ENCODE results near the gene KRTAP4-12.
"Not testable (repeated sequence)": the region's sequence is repeated elsewhere in the genome, so short reads cannot be mapped to it uniquely, and the experiment has no call there.

The KRTAP4-12 gene

DNA sequence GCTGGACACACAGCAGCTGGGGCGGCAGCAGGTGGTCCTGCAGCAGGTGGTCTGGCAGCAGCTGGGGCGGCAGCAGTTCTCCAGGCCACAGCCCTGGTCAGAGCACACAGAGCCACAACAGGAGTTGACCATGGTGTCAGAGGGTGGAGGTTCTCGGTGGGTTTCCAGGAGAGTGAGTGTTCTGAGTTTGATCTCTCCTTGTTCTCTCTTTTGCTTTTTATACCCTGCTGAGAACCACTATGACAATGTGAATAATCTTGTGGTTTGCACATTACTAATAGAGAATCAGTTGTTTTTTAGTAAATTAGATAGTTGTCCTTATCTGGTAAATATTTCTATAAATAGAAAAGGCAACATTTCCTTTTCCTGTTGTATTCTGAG is at the start of gene KRTAP4-12:
KRTAP4-12 (minus strand) TSS at position 192 of the 381 bp plus-strand sequence; CDS start at position 132, 60 bp downstream.
- DNase-seq = not testable (repeated sequence)

DNA sequence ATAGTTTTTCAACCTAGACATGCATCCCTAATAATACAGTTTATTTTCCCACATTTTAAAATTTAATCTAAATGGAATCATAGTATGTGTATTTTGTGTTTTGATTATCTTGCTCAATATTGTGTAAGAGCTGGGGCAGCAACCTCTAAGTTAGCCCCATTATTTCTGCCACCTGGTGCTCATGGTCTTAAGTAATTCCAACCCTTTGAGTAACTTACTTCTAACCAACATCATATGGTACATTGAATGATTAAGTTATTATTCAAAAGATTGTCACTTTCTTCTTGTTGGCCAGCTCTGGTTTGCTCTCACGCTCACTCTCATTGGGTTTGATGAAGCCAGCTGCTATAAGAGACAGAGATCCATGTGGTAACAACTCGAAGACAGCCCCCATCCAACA is 47.9 kb upstream of the KRTAP4-12 start:
- no peak for DNase-seq

DNA sequence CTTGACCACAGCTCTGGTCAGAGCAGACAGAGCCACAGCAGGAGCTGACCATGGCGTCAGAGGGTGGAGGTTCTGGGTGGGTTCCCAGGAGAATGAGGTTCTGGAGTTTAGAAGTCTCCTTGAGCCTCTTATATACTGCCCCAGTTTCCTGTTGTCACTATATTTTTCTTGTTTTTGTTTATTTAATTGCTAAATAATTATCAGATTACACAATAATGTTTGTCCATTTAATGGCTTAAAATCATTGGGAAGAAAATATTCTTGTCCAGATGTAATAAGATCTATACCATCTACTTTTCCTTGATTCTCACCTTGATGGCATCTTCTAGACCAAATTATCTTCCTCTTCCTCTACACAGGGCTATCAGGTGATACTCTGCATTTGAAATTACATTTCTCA is 44.1 kb upstream of the KRTAP4-12 start, which contains the start of gene KRTAP4-3:
KRTAP4-3 (minus strand) TSS at position 101 of the 400 bp plus-strand sequence; CDS start at position 52, 49 bp downstream.
- DNase-seq = no peak

DNA sequence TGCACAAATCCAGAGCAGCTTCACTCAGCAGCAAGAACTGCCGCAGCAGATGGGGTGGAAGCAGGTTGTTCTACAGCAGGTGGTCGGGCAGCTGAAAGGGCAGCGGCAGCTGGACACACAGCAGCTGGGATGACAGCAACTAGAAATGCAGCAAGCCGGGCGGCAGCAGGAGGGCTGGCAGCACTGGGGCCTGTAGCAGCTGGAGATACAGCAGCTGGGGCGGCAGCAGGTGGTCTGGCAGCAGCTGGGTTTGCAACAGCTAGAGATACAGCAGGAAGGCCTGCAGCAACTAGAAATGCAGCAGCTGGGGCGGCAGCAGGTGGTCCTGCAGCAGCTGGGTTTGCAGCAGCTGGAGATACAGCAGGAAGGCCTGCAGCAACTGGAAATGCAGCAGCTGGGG is 43.6 kb upstream of the KRTAP4-12 start:
- DNase-seq = no peak

DNA sequence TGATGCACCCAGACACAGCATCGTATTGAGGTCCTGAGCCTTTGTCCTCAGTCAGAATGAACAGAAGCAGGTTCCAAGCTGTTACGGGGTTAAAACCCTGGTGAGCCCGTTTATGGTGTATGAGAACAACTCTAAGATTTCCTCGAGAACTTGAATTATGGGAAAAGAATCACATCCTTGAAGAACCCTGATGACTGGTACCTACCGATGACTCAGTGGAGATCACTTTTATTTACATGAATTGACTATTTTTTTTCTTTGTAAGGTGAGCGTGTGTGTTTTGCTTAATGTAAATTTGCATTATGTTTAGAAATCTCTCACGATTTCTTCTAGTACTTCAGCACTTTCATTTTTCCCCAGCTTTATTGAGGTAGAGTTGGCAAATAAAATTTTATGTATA is 39.8 kb upstream of the KRTAP4-12 start:
- DNase-seq = no peak

DNA sequence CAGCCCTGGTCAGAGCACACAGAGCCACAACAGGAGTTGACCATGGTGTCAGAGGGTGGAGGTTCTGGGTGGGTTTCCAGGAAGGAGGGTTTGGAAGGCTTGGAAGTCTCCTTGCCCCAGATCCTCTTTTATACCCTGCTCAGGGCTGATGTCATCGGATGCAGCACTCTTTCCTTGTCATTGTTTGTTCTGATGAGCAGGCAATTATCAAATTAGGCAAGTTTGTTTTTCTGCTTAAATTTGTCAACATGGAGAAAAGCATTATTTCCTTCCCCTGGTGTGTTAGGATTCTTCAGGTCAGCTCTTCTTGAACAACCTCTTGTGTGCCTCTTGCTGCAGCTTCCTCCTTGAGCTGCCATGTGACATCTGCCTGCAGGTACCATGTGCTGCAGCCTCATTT is 36.7 kb upstream of the KRTAP4-12 start, which contains the start of gene KRTAP4-4:
KRTAP4-4 (minus strand) TSS at position 101 of the 400 bp plus-strand sequence; CDS start at position 44, 57 bp downstream.
- DNase-seq = no peak

DNA sequence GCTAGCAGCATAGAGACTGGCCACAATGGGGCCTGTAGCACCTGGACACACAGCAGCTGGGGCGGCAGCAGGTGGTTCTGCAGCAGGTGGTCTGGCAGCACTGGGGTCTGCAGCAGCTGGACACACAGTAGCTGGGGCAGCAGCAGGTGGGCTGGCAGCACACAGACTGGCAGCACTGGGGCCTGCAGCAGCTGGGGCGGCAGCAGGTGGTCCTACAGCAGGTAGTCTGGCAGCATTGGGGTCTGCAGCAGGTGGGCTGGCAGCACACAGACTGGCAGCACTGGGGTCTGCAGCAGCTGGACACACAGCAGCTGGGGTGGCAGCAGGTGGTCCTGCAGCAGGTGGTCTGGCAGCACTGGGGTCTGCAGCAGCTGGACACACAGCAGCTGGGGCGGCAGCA is 36.2 kb upstream of the KRTAP4-12 start:
- DNase-seq = not testable (repeated sequence)

DNA sequence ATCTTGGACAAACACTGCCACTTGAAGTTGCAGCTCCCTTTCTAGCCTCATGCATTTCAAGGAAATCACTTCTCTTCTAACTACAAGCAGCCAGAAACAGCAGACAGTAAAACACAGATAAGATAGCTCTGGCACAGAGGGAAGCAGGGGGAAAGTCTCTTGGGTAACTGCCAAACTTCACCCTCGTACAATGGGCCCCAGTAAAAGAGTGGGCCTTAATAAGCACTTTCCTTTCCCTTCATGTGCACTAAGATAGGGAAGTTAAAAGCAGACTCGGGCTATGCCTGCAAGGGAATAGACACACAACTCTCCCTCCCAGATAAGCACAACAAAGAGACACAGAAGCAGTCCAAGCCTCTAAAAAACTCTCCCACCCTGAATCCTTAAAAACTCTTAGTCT is 29.9 kb upstream of the KRTAP4-12 start:
- no peak for DNase-seq

DNA sequence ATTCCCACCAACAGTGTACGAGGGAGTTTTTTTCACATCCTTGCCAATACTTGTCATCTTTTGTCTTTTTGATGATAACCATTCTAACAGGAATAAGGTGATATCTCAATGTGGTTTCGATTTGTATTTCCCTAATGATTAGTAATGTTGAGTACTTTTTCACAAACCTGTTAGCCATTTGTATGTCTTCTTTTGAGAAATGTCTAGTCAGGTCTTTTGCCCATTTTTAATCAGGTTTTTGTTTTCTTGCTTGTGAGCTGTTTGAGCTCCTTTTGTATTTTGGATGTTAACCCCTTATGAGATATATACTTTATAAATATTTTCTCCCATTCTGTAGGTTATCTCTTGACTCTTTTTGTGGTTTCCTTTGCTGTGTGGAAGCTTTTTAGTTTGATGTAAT is 27.5 kb upstream of the KRTAP4-12 start:
- DNase-seq = no peak

DNA sequence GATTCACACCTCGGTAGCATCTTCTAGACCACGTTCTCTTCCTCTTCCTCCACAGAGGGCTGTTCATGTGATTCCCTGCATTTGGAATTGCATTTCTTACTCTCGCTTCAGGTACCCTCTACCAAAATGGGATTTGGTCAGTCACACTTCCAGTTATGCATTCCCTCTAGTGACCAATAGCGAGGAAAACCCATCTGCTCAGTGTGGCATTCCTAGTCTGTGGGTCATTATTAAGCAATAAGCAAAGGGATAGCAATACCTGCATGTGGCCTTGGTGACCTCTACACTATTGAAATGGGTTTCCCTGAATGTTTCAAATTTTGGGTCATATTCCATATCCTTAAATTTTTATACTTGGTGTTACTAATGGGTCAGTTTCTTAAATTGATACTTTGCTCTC is 26.0 kb upstream of the KRTAP4-12 start:
- DNase-seq = no peak

DNA sequence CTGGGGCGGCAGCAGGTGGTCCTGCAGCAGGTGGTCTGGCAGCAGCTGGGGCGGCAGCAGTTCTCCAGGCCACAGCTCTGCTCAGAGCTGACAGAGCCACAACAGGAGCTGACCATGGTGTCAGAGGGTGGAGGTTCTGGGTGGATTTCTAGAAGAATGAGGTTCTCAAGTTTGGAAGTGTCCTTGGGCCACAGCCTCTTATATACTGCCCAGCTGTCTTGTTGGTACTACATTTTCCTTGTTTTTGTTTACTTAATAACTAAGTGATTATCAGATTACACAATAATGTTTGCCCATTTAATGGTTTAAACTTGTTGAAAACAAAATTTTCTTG is 25.6 kb upstream of the KRTAP4-12 start, which contains the start of gene KRTAP4-5:
KRTAP4-5 (minus strand) TSS at position 174 of the 334 bp plus-strand sequence; CDS start at position 116, 58 bp downstream.
- DNase-seq = no peak

DNA sequence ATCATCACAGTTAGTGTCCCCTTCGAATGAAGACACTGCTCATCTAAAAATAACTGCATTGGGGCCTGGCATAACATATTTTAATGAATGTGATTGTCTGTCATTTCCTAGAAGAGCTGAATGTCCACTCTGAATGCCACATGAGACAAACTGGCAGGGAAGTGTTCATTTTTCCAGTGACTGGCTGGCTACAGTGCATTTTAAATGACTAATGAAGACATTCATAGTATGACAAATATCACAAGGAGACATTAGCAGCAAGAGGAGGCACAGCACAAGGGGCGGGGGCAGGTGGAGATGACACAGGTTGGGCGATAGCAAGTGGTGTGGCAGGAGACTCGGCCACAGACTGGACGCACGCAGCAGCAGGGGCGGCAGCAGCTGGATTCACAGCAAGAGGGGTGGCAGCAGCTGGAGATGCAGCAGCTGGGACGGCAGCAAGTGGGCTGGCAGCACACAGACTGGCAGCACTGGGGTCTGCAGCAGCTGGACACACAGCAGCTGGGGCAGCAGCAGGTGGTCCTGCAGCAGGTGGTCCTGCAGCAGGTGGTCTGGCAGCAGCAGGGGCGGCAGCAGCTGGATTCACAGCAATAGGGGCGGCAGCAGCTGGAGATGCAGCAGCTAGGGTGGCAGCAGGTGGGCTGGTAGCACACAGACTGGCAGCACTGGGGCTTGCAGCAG is 25.1 kb upstream of the KRTAP4-12 start:
- DNase-seq = not testable (repeated sequence)

DNA sequence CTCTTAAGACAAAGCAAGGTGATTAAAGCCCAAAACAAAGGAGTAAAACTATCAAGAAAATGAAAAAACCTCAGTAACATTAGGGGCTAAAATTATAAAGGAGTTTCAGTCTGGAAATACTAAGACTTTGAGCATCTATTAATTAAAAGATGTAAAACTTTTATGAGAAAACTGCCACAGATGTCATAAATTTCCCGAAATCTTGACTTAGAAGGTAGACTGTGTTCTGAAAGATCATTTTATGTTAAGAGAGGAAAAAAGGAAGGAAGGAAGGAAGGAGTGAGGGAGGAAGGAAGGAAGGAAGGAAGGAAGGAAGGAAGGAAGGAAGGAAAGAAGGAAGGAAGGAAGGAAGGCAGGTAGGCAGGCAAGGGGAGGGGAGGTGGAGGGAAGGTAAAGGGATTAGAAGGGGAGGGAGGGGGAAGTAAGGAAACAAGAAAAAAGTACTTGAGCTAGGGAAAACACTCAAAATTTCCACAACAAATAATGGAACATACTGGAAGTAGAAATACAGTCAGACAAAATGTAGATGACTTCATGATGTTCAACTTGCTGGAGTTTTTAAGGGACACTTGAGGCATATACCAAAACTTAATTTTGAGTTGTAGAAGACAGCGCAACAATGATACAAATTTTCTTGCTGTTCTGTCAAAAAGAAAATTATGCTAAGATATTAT is 23.7 kb upstream of the KRTAP4-12 start:
- no peak for DNase-seq

DNA sequence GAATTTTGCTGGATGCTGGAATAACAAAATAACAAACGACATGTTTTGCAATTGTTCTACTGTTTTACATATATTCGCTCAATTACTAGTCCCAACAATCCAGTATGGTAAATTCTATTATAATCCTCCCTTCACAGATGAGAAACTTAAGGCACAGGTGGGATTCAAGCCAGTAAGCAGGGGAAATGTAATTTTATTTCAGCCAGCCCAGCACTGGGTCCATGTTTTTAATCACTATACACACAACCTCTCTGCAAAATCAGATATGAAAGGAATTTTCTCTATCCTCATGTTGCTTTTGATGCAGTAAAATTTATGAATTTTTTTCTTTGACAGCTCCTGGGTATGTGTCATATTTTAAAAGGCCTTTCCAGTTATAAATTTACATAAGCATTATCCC is 21.3 kb upstream of the KRTAP4-12 start:
- no peak for DNase-seq

DNA sequence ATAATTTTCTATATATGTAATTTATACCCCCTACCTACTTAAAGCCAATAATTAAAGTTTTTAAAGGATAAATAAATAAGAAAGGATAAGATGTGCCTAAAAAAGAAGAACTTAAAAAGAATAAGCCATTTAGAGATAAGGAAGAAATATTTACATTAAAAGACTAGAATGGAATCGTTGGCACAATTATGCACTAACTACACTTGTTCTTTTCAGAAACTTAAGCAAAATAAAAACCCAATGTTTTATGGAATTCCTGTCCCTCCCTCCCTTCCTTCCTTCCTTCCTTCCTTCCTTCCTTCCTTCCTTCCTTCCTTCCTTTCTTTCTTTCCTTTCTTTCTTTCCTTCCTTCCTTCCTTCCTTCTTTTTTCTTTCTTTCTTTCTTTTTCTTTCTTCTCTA is 20.9 kb upstream of the KRTAP4-12 start:
- no peak for DNase-seq

DNA sequence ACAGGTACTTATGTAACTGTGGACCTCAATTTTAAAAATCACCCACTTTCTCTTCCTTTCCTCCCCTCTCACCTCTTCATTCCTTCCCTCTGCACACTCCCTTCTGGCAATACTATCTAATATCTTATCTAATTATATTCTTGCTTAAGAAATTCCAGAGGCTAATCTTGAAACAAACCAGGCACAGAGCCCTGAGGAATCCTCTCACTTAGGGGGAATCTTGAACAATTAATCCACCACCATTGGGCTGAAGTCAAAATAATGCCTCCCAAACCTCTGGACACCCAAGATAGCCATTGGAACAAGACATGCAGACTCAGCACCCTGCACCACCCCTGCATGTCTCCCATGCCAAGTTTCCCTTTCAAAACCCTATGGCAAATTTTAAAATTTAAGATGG is 17.4 kb upstream of the KRTAP4-12 start:
- no peak for DNase-seq

DNA sequence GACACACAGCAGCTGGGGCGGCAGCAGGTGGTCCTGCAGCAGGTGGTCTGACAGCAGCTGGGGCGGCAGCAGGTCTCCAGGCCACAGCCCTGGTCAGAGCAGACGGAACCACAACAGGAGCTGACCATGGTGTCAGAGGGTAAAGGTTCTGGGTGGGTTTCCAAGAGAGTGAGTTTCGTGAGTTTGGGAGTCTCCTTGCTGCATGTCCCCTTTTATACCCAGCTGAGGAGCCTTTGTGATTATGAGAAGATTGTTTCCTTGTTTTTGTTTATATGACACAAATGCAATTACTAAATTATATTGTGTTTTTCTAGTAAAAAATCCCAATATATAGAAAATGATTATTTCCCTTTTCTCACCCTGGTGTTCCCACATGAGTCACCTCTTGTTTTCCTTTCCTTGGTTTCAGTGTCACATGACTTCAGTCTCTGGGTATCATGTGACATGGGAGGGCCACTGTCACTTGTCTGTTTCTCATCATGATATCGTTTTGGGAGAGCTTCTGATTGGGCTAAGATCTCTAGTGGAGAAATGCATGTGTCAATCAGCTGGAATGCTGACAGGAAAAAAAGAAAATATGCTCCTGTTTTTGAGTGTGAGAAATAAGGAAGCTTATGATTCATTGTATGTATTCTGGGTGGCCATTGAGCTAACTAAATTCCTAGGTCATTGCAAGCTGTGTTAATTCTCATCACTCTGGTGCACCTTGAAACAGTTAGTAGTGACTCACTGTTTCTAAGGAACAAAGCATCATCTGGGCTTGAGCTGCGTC is 16.6 kb upstream of the KRTAP4-12 start, which contains the start of gene KRTAP4-6:
KRTAP4-6 (minus strand) TSS at position 185 of the 772 bp plus-strand sequence; CDS start at position 128, 57 bp downstream.
- DNase-seq = no peak

DNA sequence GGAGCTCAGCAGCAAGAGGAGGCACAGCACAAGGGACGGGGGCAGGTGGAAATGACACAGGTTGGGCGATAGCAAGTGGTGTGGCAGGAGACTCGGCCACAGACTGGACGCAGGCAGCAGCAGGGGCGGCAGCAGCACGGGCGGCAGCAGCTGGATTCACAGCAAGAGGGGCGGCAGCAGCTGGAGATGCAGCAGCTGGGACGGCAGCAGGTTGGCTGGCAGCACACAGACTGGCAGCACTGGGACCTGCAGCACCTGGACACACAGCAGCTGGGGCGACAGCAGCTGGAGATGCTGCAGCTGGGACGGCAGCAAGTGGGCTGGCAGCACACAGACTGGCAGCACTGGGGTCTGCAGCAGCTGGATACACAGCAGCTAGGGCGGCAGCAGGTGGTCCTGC is 15.9 kb upstream of the KRTAP4-12 start:
- not testable (repeated sequence) for DNase-seq

DNA sequence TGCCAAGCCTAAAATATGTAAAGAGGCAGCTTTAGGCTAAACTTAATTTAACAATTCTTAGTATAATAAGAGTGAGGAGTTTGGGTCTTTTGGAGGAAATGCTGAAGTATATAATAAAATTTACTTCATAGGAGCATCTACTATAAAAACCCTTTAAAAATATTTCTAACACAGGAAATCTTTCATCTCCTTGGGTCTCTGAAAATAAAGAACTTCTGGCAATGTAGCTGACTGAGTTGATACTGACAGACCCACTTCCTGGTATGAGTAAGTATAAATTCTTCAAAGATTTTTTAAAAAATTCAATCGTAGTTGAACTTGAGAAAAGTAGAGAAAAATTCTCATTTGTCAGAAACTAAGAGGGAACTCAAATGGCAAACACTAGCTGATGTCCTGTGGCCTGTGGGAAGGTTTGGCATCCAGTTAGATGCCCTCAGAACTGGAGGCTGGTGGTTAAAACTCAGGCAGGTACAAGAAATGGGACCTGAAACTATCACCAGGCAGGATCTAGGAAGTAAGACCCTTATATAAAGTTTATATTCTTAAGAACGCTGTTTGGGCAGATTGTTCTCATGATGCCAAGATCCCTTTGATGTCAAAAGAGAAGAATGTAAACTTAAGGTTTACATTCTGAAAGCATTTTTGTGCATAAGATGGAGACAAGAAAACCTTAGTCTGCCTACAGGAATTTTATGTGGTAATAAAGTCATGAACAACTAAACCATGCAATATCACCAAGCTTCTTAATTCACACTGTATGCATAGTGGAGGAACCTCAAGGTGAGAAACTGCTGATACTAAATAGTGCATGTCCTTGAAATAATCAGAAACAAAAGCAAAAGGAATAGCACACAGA is 10.1 kb upstream of the KRTAP4-12 start:
- DNase-seq = no peak

DNA sequence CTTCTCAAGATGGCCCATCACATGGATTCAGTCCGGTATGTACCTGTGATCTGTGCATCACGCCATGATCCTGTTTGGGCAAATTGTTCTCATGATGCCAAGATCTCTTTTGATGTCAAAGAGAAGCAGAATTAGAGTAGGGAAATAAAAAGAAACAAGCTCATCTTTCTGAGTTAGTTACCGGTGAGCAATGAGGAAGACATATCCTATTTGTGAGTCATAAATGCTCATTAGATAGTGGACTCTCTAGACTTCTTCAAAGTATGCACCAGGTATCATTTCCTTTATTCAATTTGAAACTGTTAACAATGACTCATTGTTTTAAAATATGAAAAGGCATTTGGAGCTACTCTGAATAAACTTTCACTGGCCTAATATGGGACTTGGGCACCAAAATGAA is 8.0 kb upstream of the KRTAP4-12 start:
- DNase-seq = no peak

DNA sequence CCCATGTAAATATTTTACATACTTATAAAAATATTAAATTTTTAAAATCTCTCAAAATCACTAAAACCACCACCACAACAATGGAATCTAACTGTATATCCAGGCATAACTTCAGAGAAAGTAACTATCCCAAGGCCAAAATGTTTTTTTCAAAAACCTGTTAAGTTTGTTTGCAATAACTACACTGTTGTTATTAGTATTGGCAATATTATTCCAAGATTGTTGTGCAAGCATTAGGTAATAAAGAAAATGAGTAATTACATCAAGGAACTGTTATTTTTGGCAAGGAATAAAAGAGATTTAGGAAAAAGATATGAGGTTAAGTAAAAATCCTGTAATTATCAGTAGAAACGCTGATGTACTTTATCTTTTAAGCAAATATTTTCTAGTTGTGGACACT is 3.4 kb upstream of the KRTAP4-12 start:
- DNase-seq = no peak

DNA sequence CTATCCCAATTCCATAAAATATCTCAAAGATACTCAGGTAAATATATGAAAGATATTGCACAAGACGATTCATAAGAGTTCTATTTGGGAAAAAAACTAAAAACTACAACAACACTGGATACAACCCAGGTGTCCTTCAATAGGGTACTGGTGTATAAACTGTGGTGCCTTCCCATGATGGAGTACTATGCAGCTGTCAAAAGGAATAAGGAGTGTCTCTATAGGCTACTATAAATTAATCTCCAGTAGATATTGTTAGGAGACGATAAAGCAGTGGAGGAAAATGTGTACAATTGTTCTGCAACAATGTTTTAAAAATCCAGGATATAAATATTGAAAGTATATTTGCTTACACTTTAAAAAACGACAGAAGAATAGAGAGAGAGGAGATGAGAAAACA is 2.4 kb upstream of the KRTAP4-12 start:
- DNase-seq = no peak

DNA sequence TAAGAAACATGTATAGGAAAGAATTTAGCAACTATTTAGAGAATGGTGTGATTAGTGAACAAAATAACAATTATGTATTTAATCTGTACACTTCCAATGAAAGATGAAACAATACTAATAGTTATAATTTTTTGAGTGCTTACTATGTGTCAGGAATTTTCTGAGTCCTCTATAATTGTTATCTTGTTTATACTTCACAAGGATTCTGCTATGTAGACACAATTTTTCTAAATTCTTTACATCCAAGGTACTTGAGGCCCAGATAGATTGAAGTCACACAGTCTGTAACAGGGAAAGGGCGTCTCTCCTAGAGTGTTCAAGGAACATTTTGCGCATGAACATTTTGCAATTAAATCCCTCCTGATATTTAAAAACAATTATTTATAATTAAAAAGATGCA is 1.1 kb upstream of the KRTAP4-12 start:
- DNase-seq = no peak

All from CD4-positive, alpha-beta T cell treated with Interleukin-10 for 1 hour (primary cell).